Activated CD4-positive, alpha-beta T cell treated with anti-CD3 and anti-CD28 coated beads for 24 hours (primary cell): ENCODE results near the gene CTPS1.
A peak's percentile ranks its signal among the peaks of the same experiment; 100 is the strongest.

Experiments used
- DNase-seq, 2 donors: peaks; one replicate each; pipeline ENCODE4 v3.0.0-alpha.2; 2020; ENCODE audit warnings: low read depth in 2 of 2

The CTPS1 gene

DNA sequence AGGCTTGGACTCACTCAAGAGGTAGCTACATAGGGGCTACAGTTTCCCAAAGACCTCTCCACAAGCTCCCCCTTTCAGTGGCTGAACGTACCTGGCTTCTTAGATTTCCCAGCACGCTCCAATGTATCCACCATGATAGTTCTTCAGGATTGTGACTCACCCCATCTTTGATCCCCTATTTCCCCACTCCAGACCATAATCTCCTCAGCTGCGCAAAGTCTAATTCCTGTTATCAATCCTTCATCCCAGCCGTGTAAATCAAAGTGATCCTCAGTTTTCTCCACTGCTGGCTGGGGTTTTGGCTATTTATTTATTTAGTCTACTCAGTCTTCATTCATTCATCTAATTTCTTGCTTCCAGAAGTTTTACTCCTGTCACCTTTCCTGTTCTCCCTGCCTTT lies 13.1 kb upstream of the CTPS1 start:
- DNase-seq: no peak

DNA sequence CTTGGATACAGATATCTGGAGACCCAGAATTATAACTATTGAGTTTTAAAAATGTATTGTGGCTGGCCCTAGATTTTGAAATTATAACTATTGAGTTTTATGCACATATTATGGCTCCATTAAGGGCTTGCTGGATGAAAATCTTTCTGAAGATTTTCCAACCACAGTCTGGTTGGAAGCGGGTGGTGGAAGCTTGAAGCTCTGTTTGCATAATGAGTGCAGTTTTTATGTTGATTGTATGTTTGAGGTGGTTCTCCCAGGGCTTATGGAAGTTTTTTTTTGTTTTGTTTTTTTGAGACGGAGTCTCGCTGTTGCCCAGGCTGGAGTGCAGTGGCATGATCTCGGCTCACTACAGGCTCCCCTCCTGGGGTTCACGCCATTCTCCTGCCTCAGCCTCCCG lies 10.1 kb upstream of the CTPS1 start:
- DNase-seq: no peak

DNA sequence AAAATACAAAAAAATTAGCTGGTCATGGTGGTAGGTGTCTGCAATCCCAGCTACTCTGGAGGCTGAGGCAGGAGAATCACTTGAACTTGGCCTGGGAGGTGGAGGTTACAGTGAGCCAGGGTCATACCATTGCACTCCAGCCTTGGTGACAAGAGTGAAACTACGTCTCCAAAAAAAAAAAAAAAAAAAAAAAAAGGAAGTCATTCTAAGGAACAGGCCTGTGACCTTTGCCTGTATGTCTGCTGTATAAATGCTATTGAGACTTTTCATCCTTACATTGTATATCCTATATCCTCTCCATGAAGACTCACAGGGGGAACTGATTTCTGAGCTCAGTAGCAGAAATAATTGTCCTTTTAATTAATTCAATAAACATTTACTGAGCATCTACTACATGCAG lies 7.5 kb upstream of the CTPS1 start:
- DNase-seq: no peak

DNA sequence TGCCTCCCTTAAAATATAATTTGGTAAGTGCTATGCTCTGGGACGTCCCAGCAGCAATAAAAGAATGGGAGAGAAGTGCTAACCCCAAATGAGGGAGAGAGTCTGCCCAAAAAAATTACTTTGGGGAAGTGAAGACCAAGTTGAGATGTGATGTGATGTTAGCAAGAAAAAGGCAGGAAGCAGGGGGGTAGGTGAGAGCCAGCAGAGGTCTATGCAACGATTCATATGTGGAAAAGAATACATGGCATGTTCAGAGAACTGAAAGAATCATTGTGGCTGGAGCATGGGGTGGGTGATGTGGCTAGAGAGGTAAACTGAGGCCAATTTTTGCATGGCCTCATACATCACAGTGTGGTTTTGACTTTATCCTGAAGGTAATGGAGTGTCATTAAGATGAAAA lies 5.6 kb upstream of the CTPS1 start:
- DNase-seq: no peak

DNA sequence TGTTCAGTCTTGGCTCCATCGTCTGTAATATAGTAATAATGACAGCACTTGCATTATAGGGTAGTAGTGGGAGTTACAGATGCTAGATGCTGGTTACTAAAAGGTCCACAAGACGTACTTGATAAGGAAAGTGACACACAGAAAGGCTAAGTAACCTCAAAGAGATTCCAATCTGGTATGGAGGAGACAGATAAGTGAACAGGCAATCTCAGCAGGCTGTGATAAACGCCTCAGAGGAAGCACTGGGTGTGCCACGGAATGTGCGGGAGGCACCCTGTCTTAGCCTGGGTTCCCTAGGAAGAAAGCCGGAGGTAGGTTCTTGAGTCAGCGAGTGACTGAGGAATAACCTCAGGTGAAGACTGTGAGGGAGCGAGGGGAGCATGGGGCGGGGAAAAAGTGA lies 4.6 kb upstream of the CTPS1 start:
- DNase-seq: no peak

DNA sequence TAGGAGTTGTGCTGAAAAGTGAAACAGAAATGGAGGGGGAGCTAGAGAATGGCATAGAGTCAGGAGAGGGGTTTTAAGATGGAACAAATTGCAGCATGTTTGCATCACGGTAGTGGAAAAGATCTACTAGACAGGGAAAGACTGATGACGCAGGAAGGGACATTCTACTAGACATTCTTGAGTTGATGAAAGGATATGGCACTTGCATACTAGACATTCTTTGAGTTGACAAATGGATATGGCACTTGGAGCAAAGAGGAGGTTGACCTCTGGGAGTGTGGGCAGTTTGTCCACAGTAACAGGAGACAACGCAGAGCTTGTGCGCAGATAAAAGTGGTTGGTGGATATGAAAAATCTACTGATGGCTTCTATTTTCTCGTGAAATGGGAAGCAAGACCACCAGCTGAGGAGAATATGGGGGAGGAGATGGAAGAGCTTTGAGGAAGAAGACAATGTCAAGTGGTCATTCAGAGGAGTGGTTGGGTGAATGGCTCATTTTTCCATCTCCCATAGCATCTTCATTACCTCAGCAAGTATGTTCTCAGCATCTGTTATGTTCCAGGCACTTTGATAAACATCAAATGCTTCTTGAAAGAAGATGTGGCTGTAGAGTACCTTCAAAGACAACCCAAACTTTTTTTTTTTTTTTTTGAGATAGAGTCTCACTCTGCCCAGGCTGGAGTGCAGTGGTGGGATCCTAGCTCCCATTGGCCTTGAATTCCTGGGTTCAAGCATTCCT lies 2.4 kb upstream of the CTPS1 start:
- DNase-seq: no peak

DNA sequence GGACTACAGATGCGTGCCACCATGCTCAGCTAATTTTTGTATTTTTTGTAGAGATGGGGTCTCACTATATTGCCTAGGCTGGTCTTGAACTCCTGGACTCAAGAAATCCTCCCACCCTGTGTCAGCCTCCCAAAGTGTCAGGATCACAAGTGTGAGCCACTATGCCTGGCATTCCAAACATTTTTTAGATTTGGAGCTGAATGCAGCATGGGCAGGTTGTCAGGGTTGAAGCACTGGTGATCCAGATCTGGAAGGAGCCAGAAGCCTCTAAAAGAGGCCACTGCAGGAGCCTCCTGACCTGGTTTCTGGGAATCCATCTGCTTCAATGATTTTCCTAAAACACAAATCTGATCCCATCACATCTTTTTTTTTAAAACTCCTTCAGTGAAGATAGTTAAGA lies 1.8 kb upstream of the CTPS1 start:
- DNase-seq: no peak

DNA sequence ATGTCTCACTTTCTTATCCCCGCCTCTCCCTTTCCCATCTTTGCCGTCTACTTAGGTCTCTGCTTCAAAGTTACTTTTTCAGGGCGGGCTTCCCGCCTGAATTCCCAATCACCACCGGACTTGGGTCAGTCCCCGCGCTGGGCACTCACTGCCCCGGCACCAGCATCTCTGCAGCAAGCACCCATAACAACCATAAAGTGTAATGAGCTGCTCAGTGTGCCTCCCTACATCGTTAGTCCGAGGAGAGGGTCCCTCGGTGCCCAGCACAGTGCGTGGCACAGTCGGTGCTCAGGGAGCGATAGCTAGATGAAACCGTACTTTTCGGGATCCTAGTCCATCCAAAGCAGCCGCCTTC lies 633 bp upstream of the CTPS1 start:
- DNase-seq: no peak

DNA sequence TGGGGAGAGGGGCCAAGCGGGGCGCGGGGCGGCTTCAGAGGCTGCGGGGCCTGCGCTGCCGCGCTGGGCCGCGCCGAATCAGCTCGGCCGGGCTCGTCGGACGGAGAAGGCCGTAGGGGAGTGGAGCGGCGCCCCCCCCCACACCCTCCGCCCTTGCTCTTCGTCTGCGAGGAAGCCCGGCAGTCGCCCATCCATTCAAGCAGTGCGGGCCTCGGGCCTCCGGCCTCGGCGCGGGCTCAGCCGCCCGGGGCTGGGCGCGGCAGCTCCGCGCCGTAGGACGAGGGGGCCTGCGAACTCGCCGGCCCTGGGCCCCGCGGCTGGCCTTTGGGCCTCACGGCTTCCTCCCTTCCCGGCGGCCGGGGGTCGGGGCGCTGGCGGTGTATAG lies 564 bp downstream of the CTPS1 start:
- no peak for DNase-seq

DNA sequence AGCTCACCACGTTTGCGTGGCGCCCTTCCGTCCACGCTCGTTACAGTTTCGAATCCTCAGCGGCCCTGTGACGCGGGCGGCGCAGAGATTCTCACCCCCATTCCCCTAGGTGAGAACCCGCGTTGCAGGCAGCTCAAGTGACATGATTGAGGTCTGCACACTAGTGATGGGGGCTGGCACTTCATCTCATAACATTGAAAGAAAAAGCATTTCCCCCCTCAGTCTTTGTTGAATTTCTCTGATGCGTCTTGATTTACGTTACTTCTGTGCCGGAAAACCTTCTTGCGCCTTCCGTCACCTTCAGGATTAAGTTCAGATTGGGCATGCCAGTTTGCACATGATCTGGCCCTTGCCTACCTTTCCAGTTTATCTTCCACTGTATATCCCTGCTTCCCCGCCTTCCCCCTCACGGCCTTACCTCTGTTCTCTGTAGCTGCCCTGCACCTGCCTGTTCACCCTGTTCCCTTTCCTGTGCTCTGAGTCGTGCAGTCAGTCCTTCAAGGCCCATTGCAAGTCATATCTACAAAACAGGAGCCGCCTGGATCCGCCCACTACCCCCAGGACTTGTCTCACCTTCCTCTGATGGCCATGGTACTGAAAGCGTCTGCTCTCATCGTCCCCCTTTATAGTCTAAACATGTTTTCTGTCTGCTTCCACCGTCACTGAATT lies 1.1 kb downstream of the CTPS1 start:
- DNase-seq: peak; percentile 29 to 37

DNA sequence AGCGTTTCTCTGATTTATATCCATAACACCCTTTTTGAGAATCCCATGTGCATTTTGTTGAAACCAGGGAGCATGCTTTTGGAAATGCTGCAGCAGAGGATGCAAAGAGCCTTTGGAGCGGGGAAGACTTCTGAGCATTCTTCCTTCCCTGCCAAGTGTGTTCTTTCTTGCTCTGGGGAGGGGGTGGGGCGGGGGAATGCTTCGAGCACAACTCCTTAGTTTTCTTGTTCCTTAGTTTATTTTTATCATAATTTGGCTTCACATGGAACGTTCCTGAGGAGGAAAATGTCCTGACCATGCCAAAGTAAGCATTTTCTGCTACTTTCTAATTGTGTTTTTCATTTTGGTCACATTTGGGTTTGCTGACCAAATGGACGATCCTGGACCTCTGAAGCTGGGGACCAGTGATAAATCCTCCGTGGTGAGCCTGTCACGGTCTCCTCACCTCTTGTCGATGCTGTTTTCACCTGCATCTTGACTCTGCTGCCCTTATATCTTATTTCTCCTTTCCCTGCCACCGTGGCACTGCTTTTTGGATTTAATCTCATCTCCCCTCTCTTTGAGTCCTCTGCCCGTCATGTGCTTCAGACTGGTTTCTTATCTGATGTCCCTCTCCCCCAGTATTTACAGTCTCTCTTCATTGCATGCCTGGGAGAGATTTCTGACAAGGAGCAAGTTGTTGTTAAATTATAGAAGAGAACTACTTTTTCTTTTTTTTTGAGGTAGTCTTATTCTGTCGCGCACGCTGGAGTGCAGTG lies 2.4 kb downstream of the CTPS1 start:
- DNase-seq: no peak

DNA sequence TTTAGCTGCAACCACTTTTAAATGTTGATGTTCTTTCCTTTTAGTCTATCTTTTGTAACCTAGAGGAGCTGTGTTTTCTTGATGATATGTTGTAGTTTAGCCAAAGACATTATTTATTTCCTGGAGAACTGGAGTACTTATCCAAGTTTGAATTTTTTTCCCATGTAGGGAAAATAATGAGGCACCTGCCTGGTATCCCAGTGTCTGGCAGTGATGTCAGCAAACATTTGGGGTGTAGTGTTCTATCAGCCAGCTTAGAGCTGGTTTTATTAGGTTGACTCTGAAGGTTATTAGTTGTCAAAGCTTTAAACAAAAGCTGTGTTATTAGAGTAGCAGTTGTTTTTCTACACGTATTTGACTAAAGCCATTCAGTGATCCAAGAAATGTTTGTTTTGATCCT lies 3.2 kb downstream of the CTPS1 start:
- DNase-seq: no peak

DNA sequence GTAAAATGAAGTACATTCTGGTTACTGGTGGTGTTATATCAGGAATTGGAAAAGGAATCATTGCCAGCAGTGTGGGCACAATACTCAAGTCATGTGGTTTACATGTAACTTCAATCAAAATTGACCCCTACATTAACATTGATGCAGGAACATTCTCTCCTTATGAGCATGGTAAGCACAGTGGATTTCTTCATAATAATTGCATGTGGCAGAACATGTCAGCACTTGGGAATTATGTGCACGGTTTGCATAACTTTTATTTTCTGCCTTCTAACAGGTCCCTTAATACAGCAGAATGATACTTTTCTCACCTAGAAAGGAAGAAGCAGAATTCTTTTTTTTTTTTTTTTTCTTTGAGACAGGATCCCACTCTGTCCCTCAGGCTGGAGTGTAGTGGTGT lies 3.8 kb downstream of the CTPS1 start:
- no peak for DNase-seq

DNA sequence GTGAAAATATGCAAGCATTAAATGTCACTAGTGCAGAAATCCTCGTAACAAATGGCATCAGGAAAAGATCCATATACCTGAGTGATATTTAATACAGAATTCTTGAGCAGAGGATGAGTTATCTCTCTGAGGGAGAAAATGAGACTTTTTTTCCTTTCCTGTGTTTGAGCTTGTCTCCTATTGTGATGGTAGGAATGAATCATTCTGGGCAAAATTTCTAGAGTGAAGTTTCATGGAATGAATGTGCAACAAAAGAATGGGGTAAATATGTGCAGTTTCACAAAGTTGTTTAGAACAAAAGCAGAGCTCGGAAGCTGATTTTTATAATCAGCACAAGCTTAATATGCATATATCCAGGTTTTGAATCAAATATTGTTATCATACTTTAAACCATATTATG lies 4.6 kb downstream of the CTPS1 start:
- no peak for DNase-seq

DNA sequence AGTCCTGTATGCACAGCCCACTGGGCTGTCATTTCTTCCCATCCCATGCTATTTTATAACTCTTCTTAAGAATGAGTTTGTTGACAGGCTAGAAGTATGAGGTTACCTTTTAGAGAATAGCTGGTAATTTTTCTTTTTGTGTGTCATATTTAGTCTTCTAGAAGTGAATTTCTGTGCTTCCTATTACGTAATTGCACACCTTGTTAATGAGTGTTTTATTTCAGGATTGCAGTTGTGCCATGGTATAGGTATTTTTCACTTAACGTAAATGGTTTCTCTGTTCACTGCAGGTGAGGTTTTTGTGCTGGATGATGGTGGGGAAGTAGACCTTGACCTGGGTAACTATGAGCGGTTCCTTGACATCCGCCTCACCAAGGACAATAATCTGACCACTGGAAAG lies 5.0 kb downstream of the CTPS1 start:
- DNase-seq: no peak

DNA sequence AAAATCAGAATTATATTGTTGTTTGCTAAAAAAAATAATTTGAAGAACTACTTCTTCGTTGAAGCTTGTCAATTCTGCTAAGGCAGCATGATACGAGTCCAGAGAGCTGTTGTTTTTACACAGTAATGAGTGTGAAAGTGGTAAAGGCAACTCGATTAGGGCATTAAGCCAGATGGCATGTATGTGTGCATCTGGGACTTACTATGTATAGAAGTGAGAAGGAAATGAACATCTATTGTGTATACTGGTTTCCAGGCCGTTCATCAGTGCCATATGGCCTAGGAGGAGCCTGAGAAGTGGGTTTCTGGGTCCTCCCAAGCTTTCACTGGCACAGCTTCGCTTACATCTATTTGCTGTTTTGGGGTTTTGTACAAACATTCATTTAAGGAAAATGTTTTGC lies 5.7 kb downstream of the CTPS1 start:
- no peak for DNase-seq

DNA sequence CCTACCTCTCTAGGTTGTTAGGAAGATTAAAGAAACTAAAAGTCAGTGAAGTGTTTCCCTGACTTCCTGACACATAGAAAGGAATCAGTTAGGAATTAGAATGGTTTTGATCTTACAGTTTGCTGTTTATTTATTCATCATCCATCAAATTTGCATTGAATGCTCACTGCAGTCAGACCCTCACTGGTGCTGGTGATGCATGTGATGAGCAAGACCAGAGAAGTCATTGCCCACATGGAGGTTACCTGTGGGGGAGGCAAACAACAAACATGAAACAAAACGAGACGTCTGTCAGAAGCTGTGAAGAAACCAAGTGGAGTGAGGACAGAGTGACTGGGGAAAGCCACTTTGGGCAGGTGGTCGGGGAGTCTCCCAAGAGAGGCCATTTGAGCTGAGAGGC lies 6.4 kb downstream of the CTPS1 start:
- no peak for DNase-seq

DNA sequence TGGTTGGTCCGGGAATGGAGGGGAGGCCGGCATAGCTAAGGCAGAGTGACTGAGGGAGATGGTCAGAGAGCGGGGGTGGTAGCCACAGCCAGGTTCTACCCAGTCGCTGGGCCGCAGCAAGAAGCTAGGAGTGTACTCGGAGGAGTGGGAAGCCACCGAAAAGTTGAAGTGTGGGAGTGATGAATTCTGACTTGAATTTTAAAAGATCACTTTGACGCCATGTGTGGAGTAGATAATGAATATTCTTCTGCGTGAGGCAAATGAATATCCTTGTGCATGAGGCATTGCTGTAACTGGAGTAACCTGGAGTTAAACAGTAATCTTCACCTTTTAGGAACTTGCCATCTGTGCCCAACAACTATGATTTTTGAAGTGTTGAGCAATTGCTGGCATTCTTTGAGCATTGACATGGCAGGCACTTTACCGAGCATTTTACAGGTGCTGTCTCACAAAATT lies 6.9 kb downstream of the CTPS1 start:
- no peak for DNase-seq

DNA sequence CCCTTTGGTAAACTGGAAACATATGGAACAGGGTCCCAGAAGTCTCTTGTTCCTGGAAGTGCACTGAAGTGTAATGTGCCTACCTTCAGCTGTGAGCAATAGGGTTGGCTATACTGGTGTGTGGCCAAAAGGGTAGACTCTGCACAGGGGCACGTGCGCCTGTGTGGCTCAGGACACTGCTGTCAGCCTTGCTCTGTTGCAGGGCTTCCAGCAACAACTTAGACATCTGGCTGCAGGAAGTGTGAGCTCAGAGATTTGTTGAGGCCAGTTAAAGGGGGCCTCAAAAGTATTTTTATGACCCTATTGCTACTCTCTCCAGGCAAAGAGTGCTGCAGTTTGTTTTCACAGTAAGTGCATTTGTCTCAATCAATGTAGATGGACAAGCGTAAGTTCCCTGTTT lies 7.5 kb downstream of the CTPS1 start:
- DNase-seq: no peak

DNA sequence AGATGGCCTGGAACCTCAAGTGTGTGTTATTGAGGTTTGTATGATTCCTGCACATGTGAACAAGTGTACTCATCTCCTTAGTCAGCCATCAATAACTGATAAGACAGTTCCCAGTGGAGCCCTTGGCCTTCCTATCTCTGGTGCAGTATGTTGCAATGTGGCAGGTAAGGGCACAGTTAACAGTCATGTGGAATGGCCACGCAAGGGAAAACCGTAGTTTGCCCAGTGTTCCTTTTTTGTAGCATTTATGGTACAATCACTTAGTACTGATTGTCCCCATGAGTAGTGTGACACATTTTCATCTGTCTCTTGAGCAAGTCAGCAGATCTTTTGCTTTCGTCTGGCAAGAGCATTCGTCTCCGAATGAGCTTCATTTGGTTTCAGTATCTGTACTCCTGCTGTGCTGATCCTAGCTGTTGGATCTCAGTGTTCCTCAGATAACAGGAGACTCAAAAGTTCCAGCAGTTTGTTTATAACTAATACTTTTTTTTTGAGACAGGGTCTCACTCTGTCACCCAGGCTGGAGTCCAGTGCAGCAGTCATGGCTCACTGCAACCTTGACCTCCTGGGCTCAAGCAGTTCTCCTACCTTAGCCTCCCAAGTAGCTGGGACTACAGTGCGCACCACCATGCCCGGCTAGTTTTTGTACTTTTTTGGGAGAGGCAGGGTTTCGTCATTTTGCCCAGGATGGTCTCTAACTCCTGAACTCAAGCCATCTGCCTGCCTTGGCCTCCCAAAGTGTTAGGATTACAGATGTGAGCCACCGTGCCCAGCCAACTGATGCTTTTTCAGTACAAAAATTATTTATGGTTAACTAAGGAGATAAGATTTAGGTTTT lies 8.2 kb downstream of the CTPS1 start:
- no peak for DNase-seq

DNA sequence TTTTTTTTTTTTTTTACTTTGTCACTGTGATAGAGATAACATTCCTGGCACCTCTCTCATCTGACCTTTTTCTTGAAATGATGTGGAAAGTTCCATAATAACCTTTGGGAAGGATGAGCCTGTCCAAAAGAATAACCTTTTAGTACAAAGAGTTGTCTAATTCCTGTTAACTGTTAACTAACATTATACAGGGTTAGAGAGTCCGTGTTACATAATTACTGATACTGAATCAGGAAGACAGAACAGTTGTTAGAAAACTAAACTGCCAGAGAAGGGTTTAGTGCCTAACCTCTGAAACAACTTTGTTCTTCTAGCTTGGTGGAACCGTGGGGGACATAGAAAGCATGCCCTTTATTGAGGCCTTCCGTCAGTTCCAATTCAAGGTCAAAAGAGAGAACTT lies 8.8 kb downstream of the CTPS1 start:
- DNase-seq: no peak

DNA sequence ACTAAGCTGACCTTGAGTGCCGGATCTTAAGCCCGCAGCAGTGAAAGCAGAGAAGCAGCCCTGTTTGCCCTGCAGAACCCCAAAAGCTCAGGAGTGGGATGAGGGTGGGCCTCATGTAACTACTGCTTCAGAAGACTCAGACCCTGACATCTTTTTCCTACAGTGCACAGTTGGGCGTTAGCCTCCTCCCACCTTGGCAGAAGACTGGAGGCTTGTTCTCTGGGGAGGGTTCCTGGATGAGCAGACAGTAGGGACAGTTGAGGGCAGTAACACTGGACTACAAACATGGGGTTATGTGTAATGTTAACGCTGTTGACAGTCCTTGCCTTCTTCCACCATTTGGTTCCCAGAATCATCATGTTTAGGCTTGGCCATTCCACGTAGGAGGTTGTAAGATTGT lies 9.6 kb downstream of the CTPS1 start:
- DNase-seq: no peak
